Fibroblast of lung (primary cell): ENCODE results near the gene SLC5A6.

Source experiments
- CTCF ChIP-seq, 2 donors: IDR thresholded peaks in 1 of 2; conservative IDR thresholded peaks in 1 of 2; 1 replicate in 1 of 2; 2 replicates in 1 of 2; pipeline ENCODE4 v1.5.1; 2011 to 2012; ENCODE audit warnings: low read length in 2 of 2, control low read depth in 1 of 2, inconsistent platforms in 1 of 2, low read depth in 1 of 2, mild to moderate bottlenecking in 1 of 2
- EZH2 ChIP-seq: IDR thresholded peaks from 2 replicates; pipeline ENCODE4 v1.5.1; 2012; ENCODE audit warnings: low read length, control low read depth, mild to moderate bottlenecking; ENCODE audit errors: missing control alignments

DNA sequence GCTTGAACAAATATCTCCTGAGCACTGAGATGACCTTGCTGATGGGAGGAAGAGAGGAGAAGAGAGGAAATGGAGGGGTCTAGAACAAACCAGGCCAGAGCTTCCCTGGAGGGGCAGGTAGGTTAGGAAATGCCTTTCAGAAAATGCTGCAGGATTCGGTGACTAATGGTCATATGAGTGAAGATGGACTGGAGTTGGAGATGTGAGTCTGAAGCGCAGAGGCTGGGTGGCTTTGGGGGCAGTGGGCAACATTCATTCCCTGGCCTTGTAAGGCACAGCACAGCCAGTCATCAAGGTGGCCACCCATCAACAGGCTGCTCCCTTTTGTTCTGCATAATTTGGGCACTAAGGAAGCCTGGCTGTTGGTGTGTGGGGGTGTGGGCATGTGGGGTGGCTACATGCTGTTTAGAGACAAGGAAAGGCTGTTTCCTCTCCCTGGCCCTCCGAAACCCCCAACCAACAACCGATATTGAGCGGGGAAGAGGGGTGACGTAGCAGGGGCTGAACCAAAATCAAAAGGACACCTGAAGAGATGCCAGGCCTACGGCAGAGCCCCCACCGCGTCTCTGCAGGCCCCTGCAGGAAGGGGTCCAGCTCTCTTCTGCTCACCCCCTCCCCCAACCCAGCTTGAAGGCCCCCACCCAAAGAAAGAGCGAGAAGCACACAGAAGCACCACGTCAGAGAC lies 49.3 kb upstream of the SLC5A6 start:
- TF ChIP-seq EZH2 (peak; percentile 87), CTCF (conservative IDR thresholded peaks at IDR 0.05 in 1 of 2, IDR thresholded peaks at IDR 0.05 in 1 of 2; ENCODE audit: low read depth in 1 of 2, low read length in 2 of 2) (no peak)
